NCI-H187 (cell line): ENCODE data around the gene BLOC1S3.
"Not testable (repeated sequence)": the region's sequence is repeated elsewhere in the genome, so short reads cannot be mapped to it uniquely, and the experiment has no call there.

ENCODE experiments used
- DNase-seq, 2 experiments: peaks; one replicate each; lab custom pipeline; 2025; lab: John Stamatoyannopoulos, UW

BLOC1S3 gene

DNA sequence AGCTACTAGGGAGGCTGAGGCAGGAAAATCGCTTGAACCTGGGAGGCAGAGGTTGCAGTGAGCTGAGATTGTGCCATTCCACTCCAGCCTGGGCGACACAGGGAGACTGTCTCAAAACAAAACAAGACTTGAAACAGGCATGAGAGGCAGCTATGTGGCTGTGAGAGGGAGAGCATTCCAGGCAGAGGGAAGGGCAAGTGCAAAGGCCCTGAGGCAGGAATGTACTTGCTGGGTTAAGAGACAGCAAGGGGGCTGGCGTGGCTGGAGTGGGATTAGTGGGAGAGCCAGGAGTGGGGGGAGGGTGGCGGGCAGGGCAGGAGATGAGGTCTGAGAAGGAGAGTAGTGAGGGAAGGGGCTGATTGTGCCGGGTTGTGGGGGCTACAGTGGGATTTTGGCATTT is 45.3 kb downstream of the BLOC1S3 start:
- DNase-seq, result no peak

- no peak for DNase-seq
Observed at GRCh38 chr19:45224645-45225044, 46.1 kb downstream of the BLOC1S3 start.

- DNase-seq, result not testable (repeated sequence)
Observed at GRCh38 chr19:45229056-45229455, 50.5 kb downstream of the BLOC1S3 start.
